ENCODE data around the gene ATP9A. TPM values are rescaled to one million over a fixed set of nuclear protein-coding genes. Genes with fewer than 3 reads are reported as not detected.

The ATP9A gene
- total and polyA plus RNA-seq, 2 donors from 2014 or later = 7.1 to 40.2 TPM

DNA sequence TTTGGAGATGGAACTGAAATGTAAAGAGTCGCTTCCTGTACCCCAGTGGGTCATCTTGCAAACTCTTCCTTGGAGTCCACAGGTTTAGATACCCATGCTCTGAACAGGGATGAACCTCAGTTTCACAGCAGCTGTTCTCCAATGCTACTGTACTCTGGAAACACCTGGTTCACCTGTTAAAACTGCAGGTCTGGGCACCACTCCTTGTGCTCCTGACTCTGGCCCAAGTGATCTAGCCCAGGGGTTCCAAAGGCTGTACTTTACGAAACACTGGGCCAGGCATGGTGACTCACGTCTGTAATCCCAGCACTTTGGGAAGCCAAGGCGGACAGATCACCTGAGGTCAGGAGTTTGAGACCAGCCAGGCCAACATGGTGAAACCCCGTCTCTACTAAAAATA lies 102.1 kb downstream of the ATP9A start:
- DNase-seq (no peak), FAIRE-seq (no peak)
- H3K4me1 ChIP-seq (ENCODE audit: control insufficient read depth in 2 of 3, insufficient read depth in 2 of 3, low read depth in 1 of 3, low read length in 3 of 3) = no peaks in the 10 kb centered on the region
- no peaks in the 10 kb centered on the region for H3K27me3 ChIP-seq (ENCODE audit: control insufficient read depth, insufficient read depth, low read length)
- intact Hi-C loops (cut with DNase I) = no loop called here
- H3K36me3 ChIP-seq (ENCODE audit: control insufficient read depth in 2 of 3, insufficient read depth in 3 of 3, low read length in 3 of 3) = peaks cover 0 to 8% (median 6%) of the 10 kb centered on the region in 3 donors
- H3K4me3 ChIP-seq (ENCODE audit: low read length in 3 of 3) = no peak overlapping the region
- H3K9me3 ChIP-seq (ENCODE audit: control insufficient read depth in 2 of 3, insufficient read depth in 1 of 3, low read length in 3 of 3) = no peaks in the 10 kb centered on the region
- TF ChIP-seq, protein P1, sequence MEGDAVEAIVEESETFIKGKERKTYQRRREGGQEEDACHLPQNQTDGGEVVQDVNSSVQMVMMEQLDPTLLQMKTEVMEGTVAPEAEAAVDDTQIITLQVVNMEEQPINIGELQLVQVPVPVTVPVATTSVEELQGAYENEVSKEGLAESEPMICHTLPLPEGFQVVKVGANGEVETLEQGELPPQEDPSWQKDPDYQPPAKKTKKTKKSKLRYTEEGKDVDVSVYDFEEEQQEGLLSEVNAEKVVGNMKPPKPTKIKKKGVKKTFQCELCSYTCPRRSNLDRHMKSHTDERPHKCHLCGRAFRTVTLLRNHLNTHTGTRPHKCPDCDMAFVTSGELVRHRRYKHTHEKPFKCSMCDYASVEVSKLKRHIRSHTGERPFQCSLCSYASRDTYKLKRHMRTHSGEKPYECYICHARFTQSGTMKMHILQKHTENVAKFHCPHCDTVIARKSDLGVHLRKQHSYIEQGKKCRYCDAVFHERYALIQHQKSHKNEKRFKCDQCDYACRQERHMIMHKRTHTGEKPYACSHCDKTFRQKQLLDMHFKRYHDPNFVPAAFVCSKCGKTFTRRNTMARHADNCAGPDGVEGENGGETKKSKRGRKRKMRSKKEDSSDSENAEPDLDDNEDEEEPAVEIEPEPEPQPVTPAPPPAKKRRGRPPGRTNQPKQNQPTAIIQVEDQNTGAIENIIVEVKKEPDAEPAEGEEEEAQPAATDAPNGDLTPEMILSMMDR (IDR thresholded peaks at IDR 0.05; ENCODE audit: borderline replicate concordance, extremely low read depth, insufficient read depth) = no peak
- no peak overlapping the region for H3K27ac ChIP-seq (ENCODE audit: low read depth in 2 of 2, low read length in 2 of 2)
- no peak overlapping the region for H3K9ac ChIP-seq (ENCODE audit: low read length in 3 of 3)

DNA sequence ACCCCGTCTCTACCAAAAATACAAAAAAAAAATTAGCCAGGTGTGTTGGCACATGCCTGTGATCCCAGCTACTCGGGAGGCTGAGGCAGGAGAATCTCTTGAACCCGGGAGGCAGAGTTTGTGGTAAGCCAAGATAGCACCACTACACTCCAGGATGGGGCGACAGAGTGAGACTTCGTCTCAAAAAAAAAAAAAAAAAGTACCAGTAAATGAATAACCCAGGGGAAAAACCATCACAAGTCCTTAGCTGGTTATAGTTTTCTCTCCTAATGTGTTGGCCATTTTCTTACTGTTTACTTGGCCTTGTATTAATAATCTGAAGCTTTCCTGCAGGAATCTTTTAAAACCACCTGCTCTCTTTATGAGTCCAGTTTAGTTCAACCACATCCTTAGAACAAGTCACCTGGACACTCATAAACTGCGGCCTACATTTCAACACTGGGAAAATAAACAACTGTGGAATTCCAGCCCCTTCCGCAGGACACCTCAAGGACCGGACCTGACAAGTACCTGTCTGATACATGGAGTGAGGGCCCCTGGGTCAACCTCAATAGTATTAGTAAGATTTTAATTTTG lies 102.6 kb downstream of the ATP9A start:
- Histone ChIP-seq H3K4me3 (ENCODE audit: low read length in 3 of 3) (no peak overlapping the region), H3K27ac (ENCODE audit: low read depth in 2 of 2, low read length in 2 of 2) (no peak overlapping the region), H3K9ac (ENCODE audit: low read length in 3 of 3) (no peak overlapping the region), H3K27me3 (ENCODE audit: control insufficient read depth, insufficient read depth, low read length) (no peaks in the 10 kb centered on the region), H3K4me1 (ENCODE audit: control insufficient read depth in 2 of 3, insufficient read depth in 2 of 3, low read depth in 1 of 3, low read length in 3 of 3) (no peaks in the 10 kb centered on the region), H3K9me3 (ENCODE audit: control insufficient read depth in 2 of 3, insufficient read depth in 1 of 3, low read length in 3 of 3) (no peaks in the 10 kb centered on the region), H3K36me3 (ENCODE audit: control insufficient read depth in 2 of 3, insufficient read depth in 3 of 3, low read length in 3 of 3) (peaks cover 0 to 8% (median 6%) of the 10 kb centered on the region in 3 donors)
- intact Hi-C loops (cut with DNase I) = no loop called here
- no peak for FAIRE-seq
- TF ChIP-seq, protein P1 (IDR thresholded peaks at IDR 0.05; ENCODE audit: borderline replicate concordance, extremely low read depth, insufficient read depth) = no peak
- DNase-seq = no peak

DNA sequence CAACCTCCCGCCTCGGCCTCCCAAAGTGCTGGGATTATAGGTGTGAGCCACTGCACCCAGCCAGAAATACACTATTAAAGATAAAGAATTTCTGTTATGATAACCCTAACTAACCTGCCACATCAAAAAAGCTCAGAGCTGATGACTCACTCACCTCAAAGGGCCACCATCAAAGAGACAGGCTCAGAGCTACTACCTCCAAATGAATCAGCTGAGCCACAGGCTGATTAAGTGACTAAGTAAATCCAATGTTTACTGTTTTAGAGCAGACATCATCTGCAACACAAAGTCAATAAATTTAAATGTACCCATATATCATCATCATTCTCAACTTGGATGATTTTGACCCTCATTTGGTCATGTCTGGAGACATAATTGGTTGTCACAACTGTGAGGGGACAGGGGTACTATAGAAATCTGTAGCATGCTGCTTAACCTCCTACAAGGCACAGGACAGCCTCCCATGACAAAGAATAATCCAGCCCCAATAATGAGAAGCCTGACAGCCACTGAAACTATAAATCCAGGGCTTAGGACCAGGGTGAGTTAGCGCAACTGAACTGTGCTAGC lies 106.5 kb downstream of the ATP9A start:
- H3K4me3 ChIP-seq (ENCODE audit: low read length in 3 of 3) = no peak overlapping the region
- no peaks in the 10 kb centered on the region for H3K9me3 ChIP-seq (ENCODE audit: control insufficient read depth in 2 of 3, insufficient read depth in 1 of 3, low read length in 3 of 3)
- no peaks in the 10 kb centered on the region for H3K36me3 ChIP-seq (ENCODE audit: control insufficient read depth in 2 of 3, insufficient read depth in 3 of 3, low read length in 3 of 3)
- H3K4me1 ChIP-seq (ENCODE audit: control insufficient read depth in 2 of 3, insufficient read depth in 2 of 3, low read depth in 1 of 3, low read length in 3 of 3) = no peaks in the 10 kb centered on the region
- TF ChIP-seq, protein P1 (IDR thresholded peaks at IDR 0.05; ENCODE audit: borderline replicate concordance, extremely low read depth, insufficient read depth) = no peak
- no peak for FAIRE-seq
- no peak overlapping the region for H3K9ac ChIP-seq (ENCODE audit: low read length in 3 of 3)
- no peak for DNase-seq
- H3K27me3 ChIP-seq (ENCODE audit: control insufficient read depth, insufficient read depth, low read length) = no peaks in the 10 kb centered on the region
- intact Hi-C loops (cut with DNase I) = no loop called here
- H3K27ac ChIP-seq (ENCODE audit: low read depth in 2 of 2, low read length in 2 of 2) = no peak overlapping the region

Measured in kidney (tissue), 14 donors.